CD4-positive, alpha-beta T cell treated with Interleukin-12 subunit alpha and Interleukin-12 subunit beta, for 1 hour (primary cell): ENCODE data around the gene WDR73.

Experiments
- DNase-seq: peaks from one replicate; pipeline ENCODE4 v3.0.0-alpha.2; 2020

The WDR73 gene

DNA sequence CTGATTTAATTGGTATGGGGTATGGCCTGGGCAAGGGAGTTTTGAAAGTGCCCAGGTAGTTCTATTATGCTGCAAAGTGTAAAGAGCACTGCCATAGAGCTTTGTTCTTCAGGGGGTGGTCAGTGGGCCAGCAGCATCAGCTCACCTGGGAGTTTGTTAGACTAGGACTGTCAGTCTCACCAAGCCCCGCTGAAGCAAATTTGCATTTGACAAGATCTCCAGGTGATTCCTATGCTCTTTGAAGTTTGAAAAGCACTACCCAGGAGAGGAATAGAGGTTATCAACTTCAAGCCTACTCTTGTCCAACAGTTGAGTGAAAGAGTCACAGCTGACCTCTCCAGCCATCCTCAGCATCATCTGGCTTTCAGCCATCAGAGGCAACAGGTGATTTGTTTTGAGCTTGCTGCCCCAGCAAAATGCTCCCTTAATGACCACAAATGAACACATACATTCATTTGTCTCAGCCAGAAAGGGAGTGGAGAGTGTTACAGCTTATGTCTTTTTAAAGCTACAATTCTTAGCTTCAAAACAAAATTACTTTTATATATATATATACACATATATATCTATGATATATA is 45.3 kb downstream of the WDR73 start:
- DNase-seq: no peak

DNA sequence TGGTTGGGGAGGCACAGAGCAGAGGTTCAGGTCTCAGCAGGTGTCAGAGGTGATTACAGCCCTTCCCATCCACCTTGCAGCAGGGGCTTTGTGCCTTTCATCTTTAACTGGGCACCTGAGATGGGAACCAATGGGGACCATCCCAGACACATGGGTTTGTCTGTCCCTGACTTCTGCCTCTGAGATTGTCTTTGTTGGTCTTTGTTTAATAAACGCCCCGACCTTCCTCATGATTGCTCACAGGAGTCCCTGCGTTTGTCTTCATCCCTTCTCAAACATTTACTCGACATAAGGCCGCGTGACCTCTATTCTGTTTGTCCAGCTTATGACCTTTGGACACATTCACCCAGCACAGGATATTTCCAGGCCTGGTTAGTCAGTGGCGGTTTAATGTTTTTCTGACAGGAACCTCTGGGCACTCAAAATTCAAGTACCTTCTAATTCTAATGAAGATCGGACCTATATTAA is 47.4 kb downstream of the WDR73 start:
- DNase-seq: no peak

GRCh38 chr15:84605554-84605882 is 48.6 kb downstream of the WDR73 start:
- no peak for DNase-seq

- peak; percentile 22 for DNase-seq
These were observed 49.1 kb downstream of the WDR73 start for GRCh38 chr15:84604826-84605553.

DNA sequence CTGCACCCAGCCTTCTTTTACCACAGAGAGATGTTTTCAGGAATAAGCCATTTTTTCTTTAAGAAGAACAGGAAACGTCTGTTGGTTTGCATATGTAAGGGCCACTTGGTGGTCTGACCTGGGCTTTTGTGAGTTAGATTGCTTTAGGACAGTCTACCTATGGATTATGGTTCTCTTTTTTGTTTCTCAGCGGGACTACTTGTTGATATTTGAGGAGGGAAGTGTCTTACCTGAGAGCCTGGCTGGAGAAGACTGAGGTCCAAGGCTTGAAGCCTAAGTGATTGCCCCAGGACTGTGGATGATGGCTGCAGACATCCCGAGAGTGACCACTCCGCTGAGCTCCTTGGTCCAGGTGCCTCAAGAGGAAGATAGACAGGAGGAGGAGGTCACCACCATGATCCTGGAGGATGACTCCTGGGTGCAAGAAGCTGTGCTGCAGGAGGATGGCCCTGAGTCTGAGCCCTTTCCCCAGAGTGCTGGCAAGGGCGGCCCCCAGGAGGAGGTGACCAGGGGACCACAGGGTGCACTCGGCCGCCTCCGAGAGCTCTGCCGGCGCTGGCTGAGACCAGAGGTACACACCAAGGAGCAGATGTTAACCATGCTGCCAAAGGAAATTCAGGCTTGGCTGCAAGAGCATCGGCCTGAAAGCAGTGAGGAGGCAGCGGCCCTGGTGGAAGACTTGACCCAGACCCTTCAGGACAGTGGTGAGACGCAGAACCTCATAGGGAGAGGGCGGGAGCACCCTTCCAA is 50.3 kb downstream of the WDR73 start:
- DNase-seq: no peak

- DNase-seq: no peak
These were observed 52.6 kb downstream of the WDR73 start for GRCh38 chr15:84601555-84601838.

DNA sequence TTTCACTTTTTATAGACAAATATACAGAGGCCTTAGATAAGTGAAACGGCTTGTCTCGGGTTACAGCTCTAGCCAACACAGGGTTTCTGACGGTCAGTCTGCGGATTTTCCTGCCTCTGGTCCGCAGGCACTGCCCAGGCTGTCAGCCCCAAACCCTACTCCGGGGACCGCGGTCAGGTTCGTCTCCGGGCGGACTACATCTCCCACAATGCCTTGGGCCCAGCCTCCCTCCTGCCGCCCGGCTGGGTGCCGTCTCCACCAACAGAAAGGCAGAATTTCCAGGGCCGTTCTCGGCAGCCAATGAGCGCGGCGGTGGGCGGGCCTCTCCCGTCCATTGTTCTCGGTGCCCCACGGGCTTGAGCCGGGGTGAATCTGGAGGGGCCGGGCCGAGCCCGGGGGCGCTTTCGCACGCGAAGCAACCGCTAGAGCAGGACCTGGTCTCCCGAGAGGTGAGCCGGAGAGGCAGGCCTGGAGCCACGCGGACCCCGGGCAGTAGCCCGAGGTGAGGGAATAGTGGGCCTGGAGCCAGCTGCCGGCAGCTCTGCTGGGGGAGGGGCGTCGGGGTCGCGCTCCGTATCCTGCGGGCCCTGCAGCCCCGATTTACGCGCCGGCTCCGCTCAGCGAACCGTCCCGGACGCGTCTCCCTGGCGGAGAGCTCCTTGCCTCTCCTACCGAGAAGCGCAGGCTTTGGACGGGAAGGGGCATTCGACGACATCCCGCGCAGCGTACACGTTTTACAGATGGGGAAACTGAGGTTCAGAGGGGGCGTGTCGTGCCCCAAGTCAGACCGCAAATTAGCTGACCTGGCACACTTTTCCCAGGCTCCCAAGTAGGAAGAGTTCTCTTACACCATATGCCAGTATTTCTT is 53.2 kb downstream of the WDR73 start, which contains the start of gene ZSCAN2:
TSS of gene ZSCAN2 (plus strand) at position 323 of the 868 bp plus-strand sequence. CDS start 2,919 bp downstream, outside the sequence.
- DNase-seq: peak; percentile 92

GRCh38 chr15:84600331-84600686 is 53.8 kb downstream of the WDR73 start:
- peak; percentile 70 for DNase-seq

DNA sequence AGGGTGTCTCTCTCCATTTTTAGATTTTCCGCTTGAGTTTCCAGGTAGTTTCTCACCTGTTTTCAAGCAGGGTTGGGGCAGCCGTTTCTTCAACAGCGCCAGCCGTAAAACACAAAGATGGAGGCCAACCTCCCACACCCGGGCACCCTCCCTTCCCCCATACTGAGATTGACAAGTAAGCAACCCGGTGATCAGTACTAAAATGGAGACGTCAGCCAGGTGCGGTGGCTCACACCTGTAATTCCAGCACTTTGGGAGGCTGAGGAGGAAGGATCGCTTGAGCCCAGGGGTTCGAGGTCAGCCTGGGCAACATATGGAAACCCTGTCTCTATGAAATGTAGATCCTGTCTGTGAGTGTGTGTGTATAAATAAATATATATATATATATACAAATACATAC is 54.2 kb downstream of the WDR73 start:
- DNase-seq: no peak

GRCh38 chr15:84598993-84599392 is 55.1 kb downstream of the WDR73 start:
- DNase-seq: peak; percentile 23

DNA sequence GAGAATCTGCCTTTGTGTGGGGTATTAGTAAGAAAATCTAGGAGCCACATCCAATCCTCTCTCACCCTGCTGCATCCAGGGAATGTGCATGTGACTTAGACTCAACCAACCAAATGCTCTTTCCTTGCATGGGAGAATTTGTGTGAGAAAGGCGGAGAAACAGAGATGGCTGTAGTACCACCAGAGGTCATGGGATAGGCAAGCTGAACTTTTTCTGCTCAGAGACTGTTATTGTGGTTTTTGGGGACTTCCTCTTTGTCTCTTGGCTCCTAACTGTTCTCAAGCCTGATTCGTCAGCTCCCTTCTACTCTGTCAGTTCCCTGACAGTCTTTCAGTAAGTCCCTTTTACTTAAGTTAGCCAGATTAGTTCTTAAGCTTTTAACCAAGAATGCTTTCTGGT is 55.8 kb downstream of the WDR73 start:
- DNase-seq: peak; percentile 66

DNA sequence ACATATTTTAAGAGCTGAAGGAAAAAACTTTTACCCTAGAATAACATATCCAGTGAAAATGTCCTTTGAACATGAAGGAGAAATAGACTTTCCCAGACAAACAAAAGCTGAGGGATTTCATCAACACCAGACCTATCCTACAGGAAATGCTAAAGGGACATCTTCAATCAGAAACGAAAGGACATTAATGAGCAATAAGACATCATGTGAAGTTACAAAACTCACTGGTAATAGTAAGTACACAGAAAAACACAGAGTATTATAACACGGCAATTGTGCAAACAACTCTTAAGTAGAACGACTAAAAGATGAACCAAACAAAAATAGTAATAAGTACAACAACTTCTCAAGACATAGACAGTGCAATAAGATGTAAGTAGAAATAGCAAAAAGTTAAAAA is 56.8 kb downstream of the WDR73 start:
- DNase-seq: no peak

GRCh38 chr15:84595660-84596059 is 58.4 kb downstream of the WDR73 start:
- no peak for DNase-seq

DNA sequence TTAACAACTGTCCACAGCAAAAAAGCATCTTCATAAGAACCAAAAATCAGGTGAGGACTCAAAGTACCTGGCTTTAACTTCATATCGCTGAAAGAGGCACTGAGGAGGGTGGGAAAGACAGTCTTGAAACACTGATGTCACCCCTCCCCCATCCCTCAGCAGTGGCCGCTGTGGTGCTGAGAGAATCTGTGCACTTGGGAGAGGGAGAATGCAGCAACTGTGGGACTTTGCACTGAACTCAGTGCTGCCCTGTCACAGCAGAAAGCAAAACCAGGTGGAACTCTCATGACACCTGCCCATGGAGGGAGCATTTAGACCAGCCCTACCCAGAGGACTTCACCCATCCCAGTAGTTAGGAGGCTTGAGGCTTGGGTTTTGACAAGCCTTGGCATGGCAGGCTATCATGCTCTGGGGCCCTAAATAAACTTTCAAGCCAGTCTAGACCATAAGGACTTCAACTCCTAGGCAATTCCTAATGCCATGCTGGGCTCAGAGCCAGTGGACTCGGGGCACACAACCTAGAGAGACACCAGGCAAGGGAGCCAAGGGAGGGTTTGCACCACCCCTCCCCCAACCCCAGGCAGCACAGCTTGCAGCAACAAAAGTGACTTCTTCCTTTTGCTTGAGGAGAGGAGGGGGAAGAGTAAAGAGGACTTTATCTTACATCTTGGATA is 59.3 kb downstream of the WDR73 start:
- no peak for DNase-seq

DNA sequence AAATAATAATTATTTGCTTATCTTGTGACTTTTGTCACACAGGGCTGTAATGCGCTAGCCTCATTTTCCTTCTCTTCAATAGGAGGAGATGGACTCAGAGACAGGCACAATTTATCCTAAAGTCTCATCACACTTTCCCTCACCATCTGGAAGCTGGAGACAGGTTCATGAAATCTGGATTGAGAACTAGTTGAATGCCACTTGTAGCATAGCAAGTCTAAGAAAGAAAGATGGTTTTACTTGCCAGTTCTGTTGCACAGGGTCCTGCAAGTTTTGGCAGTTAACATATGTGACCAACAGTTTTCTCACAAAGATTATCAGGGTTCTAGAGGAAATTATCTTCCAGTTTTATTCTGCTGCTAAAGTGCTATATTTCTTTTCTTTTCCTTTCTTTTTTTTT is 62.3 kb downstream of the WDR73 start:
- no peak for DNase-seq

- DNase-seq: no peak
These were observed 63.7 kb downstream of the WDR73 start for GRCh38 chr15:84590406-84590805.
